ENCODE results near the gene AOC1. TPM values are rescaled to one million over a fixed set of nuclear protein-coding genes. Genes with fewer than 3 reads are reported as not detected.

The AOC1 gene
- total RNA-seq, 2 donors from 2014 or later = not detected

DNA sequence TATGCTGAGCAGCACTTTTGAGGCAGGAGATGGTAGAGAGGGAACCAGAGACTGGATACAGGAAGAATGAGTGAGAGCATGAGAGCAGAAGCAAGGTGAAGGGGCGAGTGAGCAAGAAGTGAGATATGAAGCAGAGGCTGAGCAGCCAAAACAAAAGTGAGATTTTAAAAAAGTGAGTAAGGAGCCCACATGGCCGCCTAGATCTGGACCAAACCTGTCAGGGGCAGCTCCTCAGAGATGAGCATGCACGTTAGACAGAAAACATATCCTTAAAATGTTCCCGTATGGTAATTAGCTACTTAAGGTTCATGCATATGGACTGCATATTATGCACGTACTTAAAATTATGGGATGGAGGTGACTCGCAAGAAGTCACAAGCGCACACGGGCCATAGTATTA is 29.3 kb upstream of the AOC1 start:
- Histone ChIP-seq H3K9me3 (no peaks in the 10 kb centered on the region), H3K4me3 (no peak overlapping the region), H3K27me3 (no peaks in the 10 kb centered on the region), H3K27ac (peak overlapping the region; percentile 54 to 84), H3K36me3 (no peaks in the 10 kb centered on the region), H3K4me1 (peaks cover 0 to 39% of the 10 kb centered on the region in 2 donors)
- no peak for DNase-seq (ENCODE audit: low spot score)
- TF ChIP-seq, protein P1, sequence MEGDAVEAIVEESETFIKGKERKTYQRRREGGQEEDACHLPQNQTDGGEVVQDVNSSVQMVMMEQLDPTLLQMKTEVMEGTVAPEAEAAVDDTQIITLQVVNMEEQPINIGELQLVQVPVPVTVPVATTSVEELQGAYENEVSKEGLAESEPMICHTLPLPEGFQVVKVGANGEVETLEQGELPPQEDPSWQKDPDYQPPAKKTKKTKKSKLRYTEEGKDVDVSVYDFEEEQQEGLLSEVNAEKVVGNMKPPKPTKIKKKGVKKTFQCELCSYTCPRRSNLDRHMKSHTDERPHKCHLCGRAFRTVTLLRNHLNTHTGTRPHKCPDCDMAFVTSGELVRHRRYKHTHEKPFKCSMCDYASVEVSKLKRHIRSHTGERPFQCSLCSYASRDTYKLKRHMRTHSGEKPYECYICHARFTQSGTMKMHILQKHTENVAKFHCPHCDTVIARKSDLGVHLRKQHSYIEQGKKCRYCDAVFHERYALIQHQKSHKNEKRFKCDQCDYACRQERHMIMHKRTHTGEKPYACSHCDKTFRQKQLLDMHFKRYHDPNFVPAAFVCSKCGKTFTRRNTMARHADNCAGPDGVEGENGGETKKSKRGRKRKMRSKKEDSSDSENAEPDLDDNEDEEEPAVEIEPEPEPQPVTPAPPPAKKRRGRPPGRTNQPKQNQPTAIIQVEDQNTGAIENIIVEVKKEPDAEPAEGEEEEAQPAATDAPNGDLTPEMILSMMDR (IDR thresholded peaks at IDR 0.05) = no peak

DNA sequence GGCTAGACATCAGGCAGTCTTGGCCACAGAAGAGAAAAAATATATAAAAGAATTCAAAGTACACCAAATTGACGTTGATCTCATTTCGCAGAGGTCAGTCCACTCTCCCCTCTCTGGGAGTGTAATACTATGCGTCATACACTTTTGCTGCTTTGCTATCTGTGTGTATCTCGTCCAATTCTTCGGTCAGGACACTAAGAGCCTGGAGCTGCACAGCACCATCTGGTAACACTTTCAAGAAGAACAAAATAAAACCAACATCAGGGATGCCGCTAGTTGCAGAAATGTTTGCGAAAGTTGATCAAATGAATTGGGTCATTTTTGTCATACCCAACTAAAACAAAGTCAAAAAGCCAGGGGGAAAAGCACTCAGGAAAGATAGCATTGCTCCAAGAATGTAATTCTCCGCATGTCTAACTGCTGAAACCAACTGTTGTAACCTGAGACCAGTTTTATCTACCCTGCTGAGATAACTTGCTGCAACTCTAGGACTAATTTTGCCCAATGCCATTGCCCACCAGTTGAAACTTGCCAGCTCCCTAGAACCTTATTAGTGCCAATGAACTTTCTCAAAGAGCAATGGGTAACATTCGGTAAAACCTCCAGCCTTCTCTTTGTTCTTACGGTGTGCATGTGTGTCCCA is 28.7 kb upstream of the AOC1 start:
- Histone ChIP-seq H3K27me3 (no peaks in the 10 kb centered on the region), H3K27ac (peak overlapping the region; percentile 54 to 84), H3K36me3 (no peaks in the 10 kb centered on the region), H3K9me3 (no peaks in the 10 kb centered on the region), H3K4me3 (no peak overlapping the region), H3K4me1 (peaks cover 0 to 39% of the 10 kb centered on the region in 2 donors)
- TF ChIP-seq, protein P1 (IDR thresholded peaks at IDR 0.05) = no peak
- DNase-seq (ENCODE audit: low spot score) = no peak

DNA sequence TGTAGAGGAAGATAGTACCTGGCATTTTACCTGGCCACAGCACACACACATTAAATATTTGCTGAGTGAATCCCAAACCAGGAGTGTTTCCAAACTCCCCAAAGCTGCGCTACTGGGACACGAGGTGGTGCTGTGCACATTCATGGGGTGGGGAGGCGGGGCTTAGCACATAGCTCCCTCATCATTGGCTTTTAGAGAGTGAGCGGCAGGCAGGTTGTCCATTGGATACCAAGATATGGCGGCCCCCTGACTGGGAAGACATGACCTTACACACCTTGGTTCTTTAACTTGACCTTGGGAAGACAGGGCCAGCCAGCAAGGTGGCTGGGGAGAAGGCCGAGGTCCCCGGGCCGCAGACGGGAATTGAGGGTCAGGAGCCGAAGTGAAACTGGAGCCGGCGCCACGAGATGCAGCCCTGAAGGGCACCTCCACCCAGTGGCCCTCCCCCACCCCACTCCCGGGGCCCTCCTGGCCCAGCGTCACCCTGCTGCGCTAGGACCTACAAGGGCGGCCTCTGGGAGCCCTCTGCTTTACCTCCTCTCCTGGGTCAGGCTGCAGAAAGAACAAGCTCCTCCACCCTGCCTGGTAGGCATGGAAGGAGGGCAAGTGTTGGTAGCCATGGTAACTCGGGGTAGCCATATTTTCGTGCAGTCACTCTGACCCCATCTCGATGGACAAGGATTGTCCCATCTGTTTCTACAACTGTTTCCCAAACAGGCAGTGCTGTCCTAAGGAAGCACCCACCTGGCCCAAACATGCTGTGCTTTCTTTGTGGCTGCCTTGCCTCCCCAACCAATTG is 27.7 kb upstream of the AOC1 start:
- H3K36me3 ChIP-seq = no peaks in the 10 kb centered on the region
- TF ChIP-seq, protein P1 (IDR thresholded peaks at IDR 0.05) = no peak
- no peaks in the 10 kb centered on the region for H3K27me3 ChIP-seq
- H3K4me1 ChIP-seq = peaks cover 0 to 39% of the 10 kb centered on the region in 2 donors
- DNase-seq (ENCODE audit: low spot score) = no peak
- H3K4me3 ChIP-seq = no peak overlapping the region
- H3K9me3 ChIP-seq = no peaks in the 10 kb centered on the region
- H3K27ac ChIP-seq = peak overlapping the region; percentile 54 to 84

DNA sequence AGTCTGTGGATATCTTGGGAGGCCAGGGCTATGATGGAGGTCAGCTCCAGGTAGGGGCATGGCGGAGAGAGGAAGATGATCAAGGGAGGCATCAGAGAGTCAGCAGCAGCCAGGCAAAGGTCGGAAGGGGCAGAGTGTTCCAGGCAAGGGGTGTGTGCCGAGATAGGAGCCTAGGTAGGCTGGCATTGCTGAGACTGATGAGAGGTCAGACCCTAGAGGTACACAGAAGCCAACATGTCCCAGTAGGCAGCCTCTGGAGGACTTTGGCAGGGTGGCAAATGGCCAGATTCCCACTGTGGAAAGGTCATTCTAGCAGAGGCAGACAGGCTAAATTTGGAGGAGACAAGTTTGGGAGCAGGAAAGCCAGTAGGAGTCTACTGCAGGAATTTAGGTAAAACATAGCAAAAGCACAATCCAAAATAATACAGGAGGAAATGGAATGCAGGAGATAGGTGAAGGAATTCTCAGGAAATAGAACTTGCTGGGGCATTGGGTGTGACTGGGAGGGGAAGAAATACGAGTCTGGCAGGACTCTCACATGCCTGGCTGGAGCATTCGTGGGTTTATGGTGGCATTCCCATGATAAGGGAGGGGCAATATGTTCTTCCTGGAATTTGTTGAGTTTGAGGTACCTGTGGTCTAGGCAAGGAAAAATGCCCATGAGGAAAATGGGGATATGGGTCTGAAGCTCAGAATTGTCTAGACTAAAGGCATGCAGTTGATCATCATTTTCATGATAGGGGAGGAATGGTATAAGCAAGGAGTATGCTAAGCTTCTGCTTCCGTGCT is 26.1 kb upstream of the AOC1 start:
- TF ChIP-seq, protein P1 (IDR thresholded peaks at IDR 0.05) = no peak
- peaks cover 0 to 34% of the 10 kb centered on the region in 2 donors for H3K4me1 ChIP-seq
- DNase-seq (ENCODE audit: low spot score) = no peak
- H3K36me3 ChIP-seq = no peaks in the 10 kb centered on the region
- peak overlapping the region; percentile 33 to 84 for H3K27ac ChIP-seq
- H3K27me3 ChIP-seq = no peaks in the 10 kb centered on the region
- no peak overlapping the region for H3K4me3 ChIP-seq
- H3K9me3 ChIP-seq = no peaks in the 10 kb centered on the region

DNA sequence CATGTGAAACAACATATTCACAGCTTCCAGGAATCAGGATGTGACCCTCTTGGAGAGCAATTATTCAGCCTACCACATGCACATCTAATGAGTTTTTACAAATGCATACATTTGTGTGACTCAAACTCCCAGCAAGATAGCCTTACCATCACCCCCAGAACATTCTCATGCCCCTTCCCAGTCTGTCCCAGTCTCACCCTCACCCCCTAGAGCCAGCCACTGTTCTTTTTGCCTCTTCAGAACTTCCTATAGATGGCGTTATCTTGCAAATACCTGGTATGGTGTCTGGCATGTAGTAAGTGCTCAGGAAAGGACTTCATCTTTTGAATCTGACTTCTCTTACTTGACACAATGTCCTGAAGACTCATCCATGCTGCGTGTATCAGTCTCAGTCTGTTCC is 23.9 kb upstream of the AOC1 start:
- H3K4me3 ChIP-seq = no peak overlapping the region
- no peaks in the 10 kb centered on the region for H3K27me3 ChIP-seq
- no peak for DNase-seq (ENCODE audit: low spot score)
- no peaks in the 10 kb centered on the region for H3K36me3 ChIP-seq
- TF ChIP-seq, protein P1 (IDR thresholded peaks at IDR 0.05) = no peak
- no peaks in the 10 kb centered on the region for H3K9me3 ChIP-seq
- H3K27ac ChIP-seq = no peak overlapping the region
- peaks cover 0 to 28% of the 10 kb centered on the region in 2 donors for H3K4me1 ChIP-seq

All from right atrium auricular region (tissue), 2 donors.